ENCODE results near the gene PPFIA3. TPM values are rescaled to one million over a fixed set of nuclear protein-coding genes. Genes with fewer than 3 reads are reported as not detected.

Gene PPFIA3
- total RNA-seq, 1 donor from 2014 or later = 4.3 TPM

GRCh38 chr19:49190781-49191180, 71.4 kb downstream of the PPFIA3 start:
- no peak for TF ChIP-seq CTCF (IDR thresholded peaks at IDR 0.05)
- Histone ChIP-seq H3K4me1 (peaks cover 15% of the 10 kb centered on the region), H3K4me3 (no peak overlapping the region), H3K27me3 (ENCODE audit: low read depth) (no peaks in the 10 kb centered on the region), H3K27ac (peak overlapping the region; percentile 64), H3K9me3 (no peaks in the 10 kb centered on the region), H3K36me3 (peaks cover 74% of the 10 kb centered on the region)
- intact Hi-C loops (cut with DNase I) = no loop called here
- ATAC-seq = peak in 1 of 2 donors; percentile 42
- DNase-seq = peak; percentile 4

- intact Hi-C loops (cut with DNase I) = no loop called here
- no peaks in the 10 kb centered on the region for H3K9me3 ChIP-seq
- no peak overlapping the region for H3K27ac ChIP-seq
- TF ChIP-seq CTCF (IDR thresholded peaks at IDR 0.05) = no peak
- DNase-seq (peak; percentile 10), ATAC-seq (no peak)
- no peaks in the 10 kb centered on the region for H3K27me3 ChIP-seq (ENCODE audit: low read depth)
- H3K36me3 ChIP-seq = peaks cover 61% of the 10 kb centered on the region
- peaks cover 13% of the 10 kb centered on the region for H3K4me1 ChIP-seq
- H3K4me3 ChIP-seq = no peak overlapping the region
Measured at GRCh38 chr19:49193822-49194394, 74.6 kb downstream of the PPFIA3 start.

GRCh38 chr19:49194408-49194807, 75.1 kb downstream of the PPFIA3 start:
- H3K36me3 ChIP-seq = peaks cover 56% of the 10 kb centered on the region

GRCh38 chr19:49196527-49197240, 77.3 kb downstream of the PPFIA3 start:
- peak in 1 of 2 donors; percentile 34 for ATAC-seq
- Histone ChIP-seq H3K9me3 (no peaks in the 10 kb centered on the region), H3K36me3 (peaks cover 57% of the 10 kb centered on the region), H3K27ac (no peak overlapping the region), H3K4me3 (no peak overlapping the region), H3K4me1 (no peaks in the 10 kb centered on the region), H3K27me3 (ENCODE audit: low read depth) (no peaks in the 10 kb centered on the region)
- DNase-seq = peak; percentile 39
- intact Hi-C loops (cut with DNase I) = no loop called here
- TF ChIP-seq CTCF (IDR thresholded peaks at IDR 0.05) = no peak

More at GRCh38 chr19:49194408-49194807, 75.1 kb downstream of the PPFIA3 start:
- no peak for ATAC-seq
- H3K4me3 ChIP-seq = no peak overlapping the region
- H3K27me3 ChIP-seq (ENCODE audit: low read depth) = no peaks in the 10 kb centered on the region
- intact Hi-C loops (cut with DNase I) = no loop called here
- no peak for TF ChIP-seq CTCF (IDR thresholded peaks at IDR 0.05)
- no peaks in the 10 kb centered on the region for H3K9me3 ChIP-seq
- no peak for DNase-seq
- H3K27ac ChIP-seq = no peak overlapping the region
- peaks cover 8% of the 10 kb centered on the region for H3K4me1 ChIP-seq

- DNase-seq (peak; percentile 34), ATAC-seq (peak; percentile 35 to 46)
- no peak for TF ChIP-seq CTCF (IDR thresholded peaks at IDR 0.05)
- H3K27me3 ChIP-seq (ENCODE audit: low read depth) = no peaks in the 10 kb centered on the region
- no peak overlapping the region for H3K27ac ChIP-seq
- no peaks in the 10 kb centered on the region for H3K9me3 ChIP-seq
- H3K4me3 ChIP-seq = no peak overlapping the region
- H3K36me3 ChIP-seq = peaks cover 72% of the 10 kb centered on the region
- H3K4me1 ChIP-seq = no peaks in the 10 kb centered on the region
- intact Hi-C loops (cut with DNase I) = no loop called here
Measured at GRCh38 chr19:49200238-49200862, 81.0 kb downstream of the PPFIA3 start.

Other genes starting within 250 kb of the PPFIA3 start
- gene PPP1R15A, start 247.1 kb upstream of the PPFIA3 start, total RNA-seq = 80.4 TPM
- not detected for gene TULP2, start 220.8 kb upstream of the PPFIA3 start, total RNA-seq
- 310 TPM for gene NUCB1, start 219.2 kb upstream of the PPFIA3 start, total RNA-seq
- 1.9 TPM for gene DHDH, start 185.8 kb upstream of the PPFIA3 start, total RNA-seq
- 142 TPM for gene BAX, start 164.7 kb upstream of the PPFIA3 start, total RNA-seq
- gene FTL, start 154.2 kb upstream of the PPFIA3 start, total RNA-seq = 9,799 TPM
- 24.8 TPM for gene GYS1, start 126.2 kb upstream of the PPFIA3 start, total RNA-seq
- 45.3 TPM for gene RUVBL2, start 125.7 kb upstream of the PPFIA3 start, total RNA-seq
- not detected for gene LHB, start 102.5 kb upstream of the PPFIA3 start, total RNA-seq
- gene CGB3, start 95.2 kb upstream of the PPFIA3 start, total RNA-seq = not detected
- gene CGB2, start 87.7 kb upstream of the PPFIA3 start, total RNA-seq = not detected
- gene CGB1, start 82.6 kb upstream of the PPFIA3 start, total RNA-seq = not detected
- not detected for gene CGB5, start 75.7 kb upstream of the PPFIA3 start, total RNA-seq
- gene CGB8, start 70.4 kb upstream of the PPFIA3 start, total RNA-seq = not detected
- 0.77 TPM for gene CGB7, start 61.8 kb upstream of the PPFIA3 start, total RNA-seq
- gene NTF4, start 54.7 kb upstream of the PPFIA3 start, total RNA-seq = 3.1 TPM
- gene KCNA7, start 46.8 kb upstream of the PPFIA3 start, total RNA-seq = not detected
- 203 TPM for gene SNRNP70, start 34.1 kb upstream of the PPFIA3 start, total RNA-seq
- 10.6 TPM for gene LIN7B, start 5.2 kb upstream of the PPFIA3 start, total RNA-seq
- 1.4 TPM for gene C19orf73, start 401 bp upstream of the PPFIA3 start, total RNA-seq
- gene HRC, start 35.9 kb downstream of the PPFIA3 start, total RNA-seq = 1.8 TPM
- 51.6 TPM for gene TRPM4, start 38.2 kb downstream of the PPFIA3 start, total RNA-seq
- gene SLC6A16, start 205.6 kb downstream of the PPFIA3 start, total RNA-seq = 4.9 TPM
- gene CD37, start 215.9 kb downstream of the PPFIA3 start, total RNA-seq = 175 TPM
- 36.2 TPM for gene TEAD2, start 242.9 kb downstream of the PPFIA3 start, total RNA-seq
- gene DKKL1, start 244.3 kb downstream of the PPFIA3 start, total RNA-seq = 0.92 TPM